WERI-Rb-1 (cell line): Measurements from ENCODE around the gene DCTN3.

Experiments used
- DNase-seq: peaks from one replicate; pipeline ENCODE4 v3.0.0-alpha.2; 2020
- H3K27ac ChIP-seq: fragments of 250-450 bp; sonication (Bioruptor Pico); 2 replicates; pipeline ENCODE4 v1.5.1; 2020; ENCODE audit warnings: mild to moderate bottlenecking, moderate library complexity
- H3K27me3 ChIP-seq: fragments of 250-450 bp; sonication (Bioruptor Pico); 2 replicates; pipeline ENCODE4 v1.5.1; 2021; ENCODE audit warnings: mild to moderate bottlenecking, low read depth, moderate library complexity; ENCODE audit not compliant: insufficient read depth, severe bottlenecking
- H3K36me3 ChIP-seq: fragments of 250-450 bp; sonication (Bioruptor Pico); 2 replicates; pipeline ENCODE4 v1.5.1; 2020; ENCODE audit warnings: mild to moderate bottlenecking, moderate library complexity
- H3K4me3 ChIP-seq: 2 replicates; pipeline ENCODE4 v1.5.1; 2011; ENCODE audit warnings: low read depth, mild to moderate bottlenecking, control low read depth, low read length
- H3K9me3 ChIP-seq: fragments of 250-450 bp; sonication (Bioruptor Pico); 2 replicates; pipeline ENCODE4 v1.5.1; 2021; ENCODE audit warnings: mild to moderate bottlenecking, moderate library complexity; ENCODE audit not compliant: severe bottlenecking
- CTCF ChIP-seq: IDR thresholded peaks from 2 replicates; pipeline ENCODE4 v1.5.1; 2011; ENCODE audit warnings: low read depth, mild to moderate bottlenecking, control low read depth, inconsistent platforms, low read length

DCTN3 gene

GRCh38 chr9:34623374-34624235 is 3.3 kb upstream of the DCTN3 start:
- Histone ChIP-seq H3K27me3 (peaks cover 10% of the 10 kb centered on the region), H3K4me3 (no peak overlapping the region), H3K36me3 (peaks cover 1% of the 10 kb centered on the region), H3K27ac (no peak overlapping the region), H3K9me3 (no peaks in the 10 kb centered on the region)
- TF ChIP-seq CTCF: no peak
- DNase-seq: no peak

- no peak overlapping the region for H3K4me3 ChIP-seq
- peaks cover 22% of the 10 kb centered on the region for H3K36me3 ChIP-seq
- TF ChIP-seq CTCF: no peak
- H3K27me3 ChIP-seq: no peaks in the 10 kb centered on the region
- DNase-seq: no peak
- no peaks in the 10 kb centered on the region for H3K9me3 ChIP-seq
- no peak overlapping the region for H3K27ac ChIP-seq
Observed at GRCh38 chr9:34615132-34615531, 5.2 kb downstream of the DCTN3 start.

GRCh38 chr9:34612788-34613390 is 7.4 kb downstream of the DCTN3 start:
- Histone ChIP-seq H3K27me3 (no peaks in the 10 kb centered on the region), H3K27ac (peak overlapping the region; percentile 93; the same call in 1 of the 2 replicates), H3K9me3 (no peaks in the 10 kb centered on the region), H3K4me3 (peak overlapping the region; percentile 93), H3K36me3 (peaks cover 13% of the 10 kb centered on the region)
- DNase-seq: peak; percentile 78
- peak; percentile 92 for TF ChIP-seq CTCF

- peak within 1 kb of the TSS; percentile 93 for H3K27ac ChIP-seq
- peak within 1 kb of the TSS; percentile 93 for H3K4me3 ChIP-seq
- DNase-seq: peak; percentile 77
- no peaks in the 10 kb centered on the region for H3K27me3 ChIP-seq
- H3K36me3 ChIP-seq: peaks cover 5% of the 10 kb centered on the region
- TF ChIP-seq CTCF: no peak
- no peaks in the 10 kb centered on the region for H3K9me3 ChIP-seq
Observed at GRCh38 chr9:34611811-34612787, 8.2 kb downstream of the DCTN3 start, which contains the start of gene RPP25L. TSS of gene RPP25L (minus strand) at chr9:34612097. CDS start at chr9:34611296, 801 bp downstream.

- no peak for TF ChIP-seq CTCF
- peak overlapping the region; percentile 93 for H3K4me3 ChIP-seq
- H3K27me3 ChIP-seq: no peaks in the 10 kb centered on the region
- no peak for DNase-seq
- H3K27ac ChIP-seq: peak overlapping the region; percentile 93
- H3K9me3 ChIP-seq: no peaks in the 10 kb centered on the region
- H3K36me3 ChIP-seq: peaks cover 4% of the 10 kb centered on the region; the same call in 1 of the 2 replicates
Observed at GRCh38 chr9:34611251-34611810, 9.0 kb downstream of the DCTN3 start.
